Activated T-helper 1 cell treated with Interleukin-2 at 50 U/mL for 16 hours (primary cell): ENCODE results near the gene ENO1.
"Not testable (repeated sequence)": the region's sequence is repeated elsewhere in the genome, so short reads cannot be mapped to it uniquely, and the experiment has no call there.

Experiments used
- DNase-seq: peaks from one replicate; pipeline ENCODE4 v3.0.0-alpha.2; 2020; ENCODE audit warnings: low read depth

The ENO1 gene

GRCh38 chr1:8896775-8897174 lies 18.3 kb upstream of the ENO1 start:
- not testable (repeated sequence) for DNase-seq

DNA sequence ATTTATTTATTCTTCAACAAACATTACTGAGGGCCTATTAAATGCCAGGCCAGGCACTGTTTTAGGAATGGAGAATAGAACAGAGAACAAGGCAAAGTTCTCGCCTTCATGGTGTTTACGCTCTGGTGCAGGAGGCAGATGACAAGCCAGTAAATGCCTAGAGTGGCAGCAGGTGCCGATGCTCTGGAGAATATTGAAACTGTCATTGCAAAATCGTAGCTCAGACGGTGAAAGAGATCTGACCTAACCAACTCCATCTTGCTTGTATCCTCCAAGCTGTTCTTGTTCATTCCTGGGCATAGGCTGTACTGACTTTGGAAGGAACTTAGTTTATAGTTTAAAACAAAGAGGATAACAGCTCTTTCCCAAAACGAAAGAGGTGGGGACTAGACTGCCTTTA lies 13.5 kb upstream of the ENO1 start:
- no peak for DNase-seq

GRCh38 chr1:8891401-8891800 lies 12.9 kb upstream of the ENO1 start:
- DNase-seq, result no peak

GRCh38 chr1:8889925-8890785 lies 11.7 kb upstream of the ENO1 start:
- no peak for DNase-seq

GRCh38 chr1:8889103-8889846 lies 10.8 kb upstream of the ENO1 start:
- DNase-seq, result no peak

DNA sequence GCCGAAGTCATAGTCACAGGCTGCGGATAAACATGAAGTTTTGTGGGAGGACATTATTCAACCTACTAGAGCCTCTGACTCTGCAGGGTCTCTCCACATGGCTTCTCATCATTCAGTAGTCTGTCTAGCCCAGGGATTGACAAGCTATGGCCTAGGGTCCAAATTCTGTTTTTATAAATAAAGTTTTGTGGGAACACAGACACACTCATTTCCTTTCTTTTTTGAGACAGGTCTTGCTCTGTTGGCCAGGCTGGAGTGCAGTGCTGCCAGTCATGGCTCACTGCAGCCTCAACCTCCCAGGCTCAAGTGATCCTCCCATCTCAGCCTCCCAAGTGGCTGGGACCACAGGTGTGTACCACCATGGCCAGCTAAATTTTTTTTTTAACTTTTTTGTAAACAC lies 8.1 kb upstream of the ENO1 start:
- DNase-seq, result no peak

GRCh38 chr1:8886031-8886524 lies 7.6 kb upstream of the ENO1 start:
- not testable (repeated sequence) for DNase-seq

- DNase-seq, result not testable (repeated sequence)
These were observed 5.6 kb upstream of the ENO1 start for GRCh38 chr1:8884105-8884504.

- DNase-seq, result no peak
These were observed 5.0 kb upstream of the ENO1 start for GRCh38 chr1:8883491-8883890.

GRCh38 chr1:8879922-8880676 lies 1.6 kb upstream of the ENO1 start:
- DNase-seq, result no peak

DNA sequence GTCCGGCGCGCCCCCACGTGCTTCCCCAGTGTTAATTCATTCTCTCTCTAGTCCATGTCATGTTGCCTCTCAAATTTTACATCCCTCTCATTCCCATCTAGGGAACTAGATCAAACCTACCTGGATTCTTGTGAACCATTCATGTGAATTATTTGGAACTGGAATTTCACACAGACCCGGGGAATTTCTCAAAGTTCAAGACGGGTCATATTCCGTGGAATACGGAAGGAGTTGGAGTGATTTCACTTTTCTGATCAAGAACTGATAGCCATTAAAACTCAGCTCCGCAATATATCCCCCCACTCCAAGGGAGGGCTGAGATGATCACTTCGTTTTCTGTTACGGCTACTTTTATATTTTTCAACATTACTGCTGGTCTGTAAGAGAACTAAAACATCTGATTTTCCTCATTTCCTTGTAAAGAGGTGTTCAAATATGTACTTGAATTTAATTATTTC lies 1.0 kb upstream of the ENO1 start:
- no peak for DNase-seq

DNA sequence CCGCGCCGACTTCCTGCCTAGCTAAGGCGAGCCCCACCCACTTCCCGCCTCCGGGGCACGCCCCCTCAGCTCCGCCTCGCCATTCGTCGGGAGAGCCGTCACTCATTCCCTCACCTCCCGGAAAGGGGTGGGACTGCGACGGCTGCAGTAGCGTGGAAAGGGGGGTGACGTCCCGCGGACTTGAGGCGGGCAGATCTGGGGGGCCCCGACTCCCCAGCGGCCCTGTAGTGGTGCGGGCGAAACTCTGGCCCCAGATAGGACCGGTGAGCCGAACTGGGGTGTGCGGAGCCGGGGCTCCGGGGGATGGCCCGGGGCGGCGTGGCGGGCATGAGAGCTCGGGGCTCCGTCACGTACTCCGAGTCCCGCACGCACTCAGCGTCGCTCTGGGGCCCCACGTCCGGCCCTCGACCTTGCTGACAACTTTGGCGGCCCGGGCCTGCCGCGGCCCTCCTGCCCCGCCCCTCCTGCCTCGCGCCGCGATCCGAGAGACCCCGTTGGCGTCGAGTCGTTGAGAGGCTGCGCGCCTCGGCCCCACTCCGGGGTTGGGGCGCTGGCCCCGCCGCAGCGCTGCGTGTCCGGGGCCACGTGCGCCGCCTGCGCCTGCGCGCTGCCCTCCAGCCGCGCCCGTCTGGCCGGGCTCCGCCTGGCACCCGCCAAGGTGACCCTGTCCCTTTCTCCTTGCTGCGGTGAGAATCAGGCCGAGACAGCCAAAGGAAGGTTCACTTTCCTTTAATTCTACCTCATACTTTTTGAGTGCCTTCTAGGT lies 395 bp upstream of the ENO1 start:
- peak; percentile 99 for DNase-seq

- DNase-seq, result no peak
These were observed 2.4 kb downstream of the ENO1 start for GRCh38 chr1:8876087-8876486.

- DNase-seq, result no peak
These were observed 3.1 kb downstream of the ENO1 start for GRCh38 chr1:8875216-8875861.

DNA sequence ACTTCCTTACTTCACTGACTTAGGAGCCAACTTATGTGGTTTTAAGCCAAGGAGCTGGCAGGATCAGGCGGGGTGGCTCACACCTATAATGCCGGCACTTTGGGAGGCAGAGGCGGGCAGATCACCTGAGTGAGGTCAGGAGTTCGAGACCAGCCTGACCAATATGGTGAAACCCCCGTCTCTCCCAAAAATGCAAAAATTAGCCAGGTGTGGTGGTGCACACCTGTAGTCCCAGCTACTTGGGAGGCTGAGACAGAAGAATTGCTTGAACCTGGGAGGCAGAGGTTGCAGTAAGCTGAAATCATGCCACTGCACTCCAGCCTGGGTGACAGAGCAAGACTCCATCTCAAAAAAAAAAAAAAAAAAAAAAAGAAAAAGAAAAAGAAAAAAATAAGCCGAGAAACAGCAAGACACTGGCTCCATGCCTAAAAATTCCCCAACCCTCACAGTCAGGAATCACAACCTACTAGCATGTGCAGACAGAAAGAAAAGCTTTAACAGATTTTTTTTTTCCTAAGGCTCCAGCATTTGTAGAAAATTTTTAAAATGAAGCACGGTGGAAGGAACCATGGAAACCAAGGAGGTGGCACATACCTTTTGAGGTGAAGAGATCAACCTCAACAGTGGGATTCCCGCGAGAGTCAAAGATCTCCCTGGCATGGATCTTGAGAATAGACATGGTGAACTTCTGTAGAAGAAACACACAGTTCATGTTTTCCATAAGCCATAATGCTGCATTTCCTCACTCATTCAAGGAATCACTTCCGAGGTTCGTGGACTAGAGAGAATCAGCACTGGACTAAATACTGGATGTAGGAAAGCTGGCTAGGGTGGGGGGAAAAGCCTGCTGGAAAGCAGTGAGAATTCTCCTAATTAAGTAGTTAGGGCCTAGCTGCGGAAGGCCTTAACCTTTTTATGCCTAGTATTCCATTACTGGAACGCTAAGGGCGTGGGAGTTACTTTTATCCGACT lies 4.0 kb downstream of the ENO1 start:
- DNase-seq, result no peak

- peak; percentile 60 for DNase-seq
These were observed 4.8 kb downstream of the ENO1 start for GRCh38 chr1:8873506-8874229.

DNA sequence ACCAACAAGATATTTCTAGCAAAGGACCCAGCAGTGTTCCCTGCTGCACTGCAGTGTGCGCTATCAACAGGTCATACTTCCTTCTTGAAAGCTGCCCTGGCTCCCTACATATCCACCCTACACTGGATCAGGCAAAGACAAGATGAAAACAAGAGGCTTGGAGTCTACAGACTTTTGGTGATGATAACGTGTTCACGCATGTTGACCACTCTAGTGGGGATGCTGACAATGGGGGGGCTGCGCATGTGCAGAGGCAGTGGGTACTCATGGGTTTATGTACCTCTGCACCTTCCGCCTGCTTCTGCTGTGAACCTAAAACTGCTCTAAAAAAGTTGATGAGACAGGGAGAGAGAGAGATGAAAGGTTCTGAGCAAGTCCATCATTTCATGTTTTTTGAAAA lies 5.5 kb downstream of the ENO1 start:
- no peak for DNase-seq

GRCh38 chr1:8871965-8872399 lies 6.5 kb downstream of the ENO1 start:
- no peak for DNase-seq

- DNase-seq, result no peak
These were observed 6.9 kb downstream of the ENO1 start for GRCh38 chr1:8871539-8871935.
